GM19351 (cell line): Measurements from ENCODE around the gene TRIM27.
"Not testable (repeated sequence)": the region's sequence is repeated elsewhere in the genome, so short reads cannot be mapped to it uniquely, and the experiment has no call there.

Experiments used
- ATAC-seq: cut with Tn5 transposase; IDR thresholded peaks from one replicate; pipeline ENCODE4 v1.9.1; 2021; ENCODE audit warnings: mild to moderate bottlenecking, moderate library complexity; ENCODE audit not compliant: unreplicated experiment

The TRIM27 gene

DNA sequence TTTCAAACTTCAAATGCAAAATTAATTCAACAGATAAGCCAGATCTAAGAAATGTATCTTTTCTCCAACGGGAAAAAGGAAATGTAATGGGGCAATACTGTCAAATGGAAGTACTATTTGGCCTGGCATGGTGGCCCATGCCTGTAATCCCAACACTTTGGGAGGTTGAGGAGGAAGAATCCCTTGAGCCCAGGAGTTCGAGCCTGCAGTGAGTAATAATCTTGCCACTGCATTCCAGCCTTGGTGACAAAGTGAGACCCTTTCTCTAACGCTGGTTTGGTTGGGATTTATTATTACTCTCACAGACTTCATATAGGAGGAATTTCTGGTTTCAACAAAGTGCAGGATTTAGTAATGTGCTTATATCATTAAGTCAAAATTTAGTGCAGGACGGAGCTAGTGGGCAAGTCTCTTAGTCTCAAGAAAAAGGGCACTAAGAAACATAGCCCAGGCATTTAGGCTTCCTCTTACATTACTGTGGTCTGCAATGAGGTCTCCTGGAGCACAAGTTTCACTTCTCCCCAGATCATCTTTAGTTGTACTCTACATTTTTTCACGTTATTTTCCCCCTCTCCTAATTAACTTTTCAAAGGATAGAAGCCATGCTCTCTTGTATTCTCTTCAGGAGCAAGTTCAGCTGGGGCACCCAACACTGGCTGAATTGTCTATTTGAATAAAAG is 23.1 kb downstream of the TRIM27 start:
- no peak for ATAC-seq

GRCh38 chr6:28898710-28898965 is 25.1 kb downstream of the TRIM27 start:
- no peak for ATAC-seq

- no peak for ATAC-seq
Observed at GRCh38 chr6:28897369-28897745, 26.4 kb downstream of the TRIM27 start.

DNA sequence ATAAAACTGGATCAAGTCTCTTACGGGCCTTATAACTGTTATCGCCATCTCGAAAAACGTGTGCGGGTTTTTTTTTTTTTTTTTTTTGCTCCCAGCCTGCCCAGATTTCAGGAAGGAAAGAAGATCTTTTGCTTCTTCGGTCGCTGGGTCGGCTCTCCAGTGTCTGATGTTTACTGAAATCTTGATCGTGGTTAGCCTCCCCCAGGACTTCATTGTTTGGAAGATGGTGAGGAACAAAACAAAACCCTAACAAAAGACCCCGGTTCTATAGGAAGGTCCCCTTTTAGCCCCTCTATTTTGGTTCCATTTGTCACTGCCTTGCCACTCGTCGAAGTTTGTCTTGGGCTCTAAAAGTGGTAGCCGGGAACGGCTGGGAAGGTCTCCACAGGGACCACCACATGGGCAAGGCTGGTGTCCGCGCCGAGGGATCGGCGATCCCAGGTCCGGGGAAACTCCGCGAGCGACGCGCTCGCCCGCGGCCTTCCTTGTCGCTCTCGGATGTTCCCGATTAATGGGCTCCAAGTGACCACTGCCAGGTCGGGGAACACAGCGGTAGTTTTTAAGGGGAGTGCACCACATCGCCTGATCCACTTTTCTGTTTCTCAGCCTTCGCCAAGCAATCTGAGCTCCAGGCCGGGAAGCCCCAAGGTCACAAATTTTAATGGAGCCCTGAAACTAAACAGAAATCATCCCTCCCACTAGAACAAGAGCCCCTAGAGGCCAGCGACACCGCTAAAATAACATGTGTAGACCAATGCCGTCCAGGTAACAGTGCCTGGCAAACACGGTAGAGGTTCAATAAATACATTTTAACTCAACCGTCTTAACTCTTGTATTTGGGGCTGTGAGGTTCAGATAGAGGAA is 27.0 kb downstream of the TRIM27 start:
- ATAC-seq = peak; percentile 27

GRCh38 chr6:28895131-28895812 is 28.5 kb downstream of the TRIM27 start:
- ATAC-seq = peak; percentile 56

DNA sequence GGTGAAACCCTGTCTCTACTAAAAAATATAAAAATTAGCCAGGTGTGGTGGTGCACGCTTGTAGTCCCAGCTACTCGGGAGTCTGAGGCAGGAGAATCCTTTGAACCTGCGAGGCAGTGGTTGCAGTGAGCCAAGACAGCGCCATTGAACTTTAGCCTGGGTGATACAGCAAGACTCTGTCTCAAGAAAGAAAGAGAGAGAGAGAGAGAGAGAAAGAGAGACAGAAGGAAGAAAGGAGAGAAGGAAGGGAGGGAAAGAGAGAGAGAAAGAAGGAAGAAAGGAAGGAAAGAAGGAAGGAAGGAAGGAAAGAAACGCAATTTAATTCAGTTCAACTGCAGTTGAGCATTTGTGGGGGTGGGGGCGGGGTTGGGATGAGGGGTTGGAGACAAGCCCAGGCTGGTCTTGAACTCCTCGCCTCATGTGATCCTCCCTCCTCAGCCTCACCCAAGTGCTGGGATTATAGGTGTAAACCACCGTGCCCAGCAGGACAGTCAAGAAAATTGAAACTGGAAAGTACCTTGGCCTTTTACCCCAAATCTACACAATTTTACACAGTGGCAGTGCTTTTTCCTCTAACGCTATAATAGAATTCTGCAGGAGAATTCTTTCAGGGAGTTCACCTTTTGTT is 30.5 kb downstream of the TRIM27 start:
- ATAC-seq = no peak

GRCh38 chr6:28892525-28892924 is 31.3 kb downstream of the TRIM27 start:
- ATAC-seq = no peak

DNA sequence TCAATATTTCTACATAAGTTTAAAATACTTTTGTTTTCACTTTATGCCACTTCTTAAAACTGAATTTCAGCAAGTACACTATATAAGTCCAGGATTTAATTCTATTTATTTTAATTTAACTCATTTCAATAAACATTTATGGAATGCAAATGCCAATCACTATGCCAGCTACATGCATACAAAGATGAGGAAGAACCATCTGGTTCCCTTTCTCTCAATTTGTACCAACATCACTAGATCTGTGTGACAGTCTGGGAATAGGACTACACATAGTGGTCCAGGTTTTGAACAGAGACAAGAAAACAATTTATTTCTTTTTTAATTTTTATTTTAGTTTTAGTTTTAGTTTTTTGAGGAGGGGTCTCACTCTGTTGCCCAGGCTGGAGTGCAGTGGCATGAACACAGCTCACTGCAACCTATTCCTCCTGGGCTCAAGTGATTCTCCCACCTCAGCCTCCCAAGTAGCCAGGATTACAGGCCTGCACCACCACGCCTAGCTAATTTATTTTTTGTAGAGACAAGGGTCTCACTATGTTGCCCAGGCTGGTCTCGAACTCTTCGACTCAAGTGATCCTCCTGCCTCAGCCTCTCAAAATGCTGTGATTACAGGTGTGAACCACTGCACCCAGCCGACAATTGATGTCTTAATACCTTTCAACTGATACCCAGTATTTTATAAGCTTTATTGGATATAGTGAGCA is 35.8 kb downstream of the TRIM27 start:
- ATAC-seq = no peak

GRCh38 chr6:28886079-28886439 is 37.7 kb downstream of the TRIM27 start:
- ATAC-seq = no peak

- no peak for ATAC-seq
Observed at GRCh38 chr6:28884423-28885131, 39.2 kb downstream of the TRIM27 start.

- ATAC-seq = no peak
Observed at GRCh38 chr6:28880894-28881780, 42.6 kb downstream of the TRIM27 start.

DNA sequence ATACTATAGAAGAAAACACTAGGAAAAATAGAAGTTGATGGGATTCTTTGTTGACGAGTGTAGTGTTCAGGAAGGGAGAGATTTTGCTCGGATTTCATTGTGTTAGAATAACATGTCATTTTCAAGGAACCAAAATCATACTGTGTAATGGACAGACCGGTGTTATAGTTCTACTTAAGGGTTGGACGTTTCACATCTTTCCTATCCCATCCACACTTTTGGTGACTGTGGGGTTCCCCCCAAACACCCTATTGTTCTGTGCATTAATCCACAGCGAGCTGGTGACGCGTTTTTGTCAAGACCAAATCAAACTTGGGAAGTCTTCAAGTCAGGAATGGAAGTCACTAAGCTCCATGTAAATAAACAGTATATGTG is 43.3 kb downstream of the TRIM27 start:
- no peak for ATAC-seq

DNA sequence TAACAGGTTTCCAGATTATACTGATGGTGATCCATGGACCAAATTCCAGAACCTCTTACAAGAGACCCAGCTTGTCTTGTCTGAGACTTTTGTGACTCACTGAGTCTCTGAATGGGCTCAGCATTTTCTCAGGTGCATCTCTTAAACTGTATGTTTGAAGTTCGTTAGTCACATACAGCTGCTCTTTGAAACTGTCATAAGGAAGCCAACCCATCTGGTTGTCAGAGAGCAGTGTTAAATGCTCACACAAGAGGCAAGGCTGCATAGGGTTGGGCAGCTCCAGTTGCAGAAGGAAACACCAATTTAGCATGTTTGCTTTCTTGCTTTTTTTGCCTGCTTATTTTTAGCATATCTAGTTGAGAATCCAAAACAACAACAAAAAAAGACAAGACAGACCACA is 47.1 kb downstream of the TRIM27 start:
- no peak for ATAC-seq

GRCh38 chr6:28875191-28875747 is 48.5 kb downstream of the TRIM27 start:
- ATAC-seq = no peak

DNA sequence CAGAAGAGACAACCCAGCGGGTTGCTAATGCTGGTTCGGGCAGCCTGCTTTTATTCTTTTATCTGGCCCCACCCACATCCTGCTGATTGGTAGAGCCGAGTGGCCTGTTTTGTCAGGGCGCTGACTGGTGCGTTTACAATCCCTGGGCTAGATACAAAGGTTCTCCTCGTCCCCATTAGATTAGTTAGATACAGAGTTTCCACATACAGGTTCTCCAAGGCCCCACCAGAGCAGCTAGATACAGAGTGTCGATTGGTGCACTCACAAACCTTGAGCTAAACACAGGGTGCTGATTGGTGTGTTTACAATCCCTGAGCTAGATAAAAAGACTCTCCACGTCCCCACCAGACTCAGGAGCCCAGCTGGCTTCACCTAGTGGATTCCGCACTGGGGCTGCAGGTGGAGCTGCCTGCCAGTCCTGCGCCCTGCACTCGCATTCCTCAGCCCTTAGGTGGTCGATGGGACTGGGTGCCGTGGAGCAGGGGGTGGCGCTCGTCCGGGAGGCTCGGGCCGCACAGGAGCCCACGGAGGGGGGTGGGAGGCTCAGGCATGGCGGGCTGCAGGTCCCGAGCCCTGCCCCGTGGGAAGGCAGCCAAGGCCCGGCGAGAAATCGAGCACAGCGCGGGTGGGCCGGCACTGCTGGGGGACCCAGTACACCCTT is 51.5 kb downstream of the TRIM27 start:
- not testable (repeated sequence) for ATAC-seq

DNA sequence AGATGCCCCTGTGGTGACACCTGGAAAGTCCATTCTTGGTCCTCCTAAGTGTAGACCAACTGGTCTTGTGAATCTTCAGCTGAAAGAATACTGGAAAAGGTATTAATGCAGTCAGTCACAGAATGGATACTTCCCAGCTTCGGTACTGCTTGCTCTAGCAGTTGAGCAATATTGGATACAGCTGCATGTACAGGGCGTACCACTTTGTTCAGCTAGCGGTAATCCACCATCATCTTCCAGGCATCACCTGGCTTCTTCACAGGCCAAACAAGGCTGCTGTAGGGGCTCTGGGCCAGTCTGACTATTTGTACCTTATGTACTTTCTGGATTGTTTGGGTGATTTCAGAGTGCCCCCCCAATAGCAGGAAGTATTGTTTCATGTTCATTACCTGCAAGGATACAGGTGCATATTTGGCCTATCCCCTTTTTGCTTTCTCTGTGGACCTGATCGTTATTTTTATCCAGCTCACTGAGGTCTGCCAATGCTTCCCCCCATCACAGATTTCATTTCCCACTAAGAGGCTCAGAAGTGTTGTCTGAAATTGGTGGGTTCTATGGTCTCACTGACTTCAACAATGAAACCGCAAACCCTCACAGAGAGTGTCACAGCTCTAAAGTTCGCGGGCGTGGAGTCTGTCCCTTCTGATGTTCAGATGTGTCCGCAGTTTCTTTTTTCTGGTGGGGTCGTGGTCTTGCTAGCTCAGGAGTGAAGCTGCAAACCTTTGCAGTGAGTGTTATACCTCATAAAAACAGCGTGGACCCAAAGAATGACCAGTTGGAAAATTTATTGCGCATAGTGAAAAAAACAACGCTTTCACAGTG is 52.2 kb downstream of the TRIM27 start:
- ATAC-seq = no peak

- ATAC-seq = no peak
Observed at GRCh38 chr6:28868873-28869272, 54.9 kb downstream of the TRIM27 start.

- peak; percentile 9 for ATAC-seq
Observed at GRCh38 chr6:28867086-28867409, 56.7 kb downstream of the TRIM27 start.
